Measurements from ENCODE around the gene IL1RL2.

Gene IL1RL2

DNA sequence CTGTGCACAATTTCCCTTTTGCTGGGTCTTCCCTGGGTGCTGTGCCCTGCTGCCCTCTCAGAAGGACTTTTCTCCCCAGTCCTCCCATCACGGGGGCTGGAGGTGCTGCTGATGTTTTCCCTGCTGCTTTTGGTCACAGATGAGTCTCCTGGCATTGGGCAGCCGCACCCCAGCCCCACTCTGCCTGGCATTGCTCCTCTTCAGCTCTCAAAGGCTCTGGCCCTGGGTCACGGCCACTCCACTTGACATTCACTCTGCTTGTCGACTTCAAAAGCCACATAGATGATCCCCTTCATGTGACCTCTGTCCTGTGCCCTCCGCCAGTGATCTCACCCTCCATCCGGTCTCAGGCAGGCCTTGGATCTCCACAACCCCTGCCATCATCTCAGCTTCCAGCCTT is 81.0 kb downstream of the IL1RL2 start:
- no peak for DNase-seq (ENCODE audit: low read depth)

DNA sequence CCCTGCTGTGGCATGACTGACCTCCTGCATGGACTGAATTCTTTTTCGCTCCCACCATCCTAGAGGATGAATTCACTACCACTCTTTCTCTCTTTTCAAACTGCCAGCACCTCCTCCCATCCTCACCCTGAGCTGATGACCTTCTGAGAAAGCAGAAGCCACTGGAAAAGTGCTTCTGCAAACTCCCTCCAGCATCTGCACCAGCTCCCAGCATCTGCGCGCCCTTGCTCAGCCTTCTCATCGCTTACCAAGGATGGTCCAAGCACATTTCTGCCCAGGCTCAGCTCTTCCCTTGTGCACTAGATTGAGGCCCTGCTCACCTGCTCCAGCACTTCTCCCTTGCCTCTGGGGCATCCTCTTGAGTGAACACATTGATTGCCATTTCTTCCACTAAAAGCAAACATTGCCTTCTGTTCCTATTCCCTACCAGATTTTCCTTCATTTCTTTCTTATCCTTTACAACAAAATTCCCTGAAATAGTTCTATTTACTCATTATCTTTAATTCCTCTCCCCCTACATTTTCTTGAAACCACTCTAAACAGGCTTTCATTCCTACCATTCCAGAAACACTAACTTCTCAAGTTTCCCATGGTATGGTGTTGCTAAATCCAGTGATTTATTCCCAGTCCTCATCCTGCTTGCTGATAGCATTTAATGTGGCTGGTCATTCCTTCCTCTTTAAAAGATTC is 81.8 kb downstream of the IL1RL2 start:
- DNase-seq (ENCODE audit: low read depth): no peak

DNA sequence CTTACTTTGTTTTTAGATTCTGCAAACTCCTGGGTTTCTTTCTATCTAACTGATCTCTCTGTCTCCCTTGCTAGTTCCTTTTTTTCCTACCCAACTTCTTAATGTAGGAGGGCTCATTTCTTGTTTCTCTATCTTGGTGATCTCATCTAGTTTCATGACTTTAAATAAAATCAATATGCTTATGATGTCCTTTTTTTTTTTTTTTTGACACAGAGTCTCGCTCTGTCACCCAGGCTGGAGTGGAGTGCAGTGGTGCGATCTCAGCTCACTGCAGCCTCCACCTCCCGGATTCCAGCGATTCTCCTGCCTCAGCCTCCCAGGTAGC is 82.3 kb downstream of the IL1RL2 start:
- DNase-seq (ENCODE audit: low read depth): no peak

DNA sequence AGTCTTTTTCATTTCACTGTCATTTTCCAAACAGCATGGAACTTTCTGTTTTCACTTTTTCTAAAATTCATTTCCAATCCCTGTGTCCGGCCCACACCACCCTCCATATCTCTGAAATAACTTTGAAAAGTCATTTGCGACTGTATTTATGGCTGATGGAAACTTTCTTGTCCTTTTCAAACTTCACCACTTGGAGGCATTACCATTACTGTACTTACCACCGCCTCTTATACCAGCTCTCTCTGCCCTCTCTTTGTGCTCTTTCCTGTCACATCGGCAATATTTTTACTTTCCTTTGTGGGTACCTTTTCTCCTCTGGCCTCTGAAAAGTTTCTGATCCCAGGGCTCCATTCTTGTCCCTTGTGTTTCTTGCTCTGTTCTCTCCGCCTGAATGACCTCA is 85.0 kb downstream of the IL1RL2 start:
- DNase-seq (ENCODE audit: low read depth): no peak

DNA sequence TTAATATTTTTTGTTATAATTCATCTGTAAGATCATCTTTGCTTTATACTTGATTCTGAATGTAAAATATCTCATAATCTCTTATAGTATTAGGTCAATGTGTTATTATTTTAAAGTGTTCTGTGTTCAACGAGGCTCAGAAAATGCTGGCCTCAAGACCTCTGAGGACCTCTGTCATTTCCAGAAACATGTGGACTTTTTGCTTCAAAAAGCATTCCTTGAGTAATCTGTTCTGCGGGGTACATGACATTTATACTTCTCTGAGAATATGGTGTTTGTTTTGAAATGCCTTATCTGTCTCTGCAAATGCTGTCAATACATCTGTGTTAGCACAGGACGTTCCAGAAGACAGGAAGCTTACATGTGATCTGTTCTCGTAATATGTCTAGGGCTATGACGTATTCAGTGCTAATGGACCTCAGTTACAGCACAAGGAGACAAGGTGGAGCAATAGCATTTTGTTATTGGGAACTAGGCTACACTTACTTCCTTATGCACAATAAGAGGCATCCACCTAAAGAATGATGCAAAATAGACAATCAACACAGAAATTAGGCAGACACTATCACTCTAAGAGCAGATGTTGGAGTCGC is 86.9 kb downstream of the IL1RL2 start:
- no peak for DNase-seq (ENCODE audit: low read depth)

DNA sequence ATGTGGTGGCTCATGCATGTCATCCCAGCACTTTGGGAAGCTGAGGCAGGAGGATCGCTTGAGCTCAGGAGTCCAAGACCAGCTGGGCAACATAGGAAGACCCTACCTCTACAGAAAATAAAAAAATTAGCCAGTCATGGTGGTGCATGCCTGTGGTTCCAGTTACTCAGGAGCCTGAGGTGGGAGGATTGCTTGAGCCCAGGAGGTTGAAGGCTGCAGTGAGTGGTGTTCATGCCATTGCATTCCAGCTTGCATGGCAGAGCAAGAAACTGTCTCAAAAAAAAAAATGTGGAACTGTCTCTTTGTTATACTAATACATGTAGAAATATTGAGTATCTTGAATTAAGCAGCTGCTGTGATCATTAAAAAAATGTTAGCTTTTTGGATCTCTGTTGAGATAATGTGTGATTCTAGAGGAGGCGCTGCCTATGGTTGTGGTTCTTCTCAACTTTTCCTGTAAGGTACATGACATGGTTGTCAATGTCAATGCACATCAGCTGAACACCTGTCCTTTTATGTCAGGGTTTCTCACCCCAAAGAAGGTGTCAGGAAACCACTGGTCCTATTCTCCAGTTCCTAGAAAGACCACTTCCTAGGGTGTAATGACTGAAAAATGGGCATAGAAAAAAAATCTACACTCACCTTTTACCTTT is 89.9 kb downstream of the IL1RL2 start:
- DNase-seq (ENCODE audit: low read depth): no peak

DNA sequence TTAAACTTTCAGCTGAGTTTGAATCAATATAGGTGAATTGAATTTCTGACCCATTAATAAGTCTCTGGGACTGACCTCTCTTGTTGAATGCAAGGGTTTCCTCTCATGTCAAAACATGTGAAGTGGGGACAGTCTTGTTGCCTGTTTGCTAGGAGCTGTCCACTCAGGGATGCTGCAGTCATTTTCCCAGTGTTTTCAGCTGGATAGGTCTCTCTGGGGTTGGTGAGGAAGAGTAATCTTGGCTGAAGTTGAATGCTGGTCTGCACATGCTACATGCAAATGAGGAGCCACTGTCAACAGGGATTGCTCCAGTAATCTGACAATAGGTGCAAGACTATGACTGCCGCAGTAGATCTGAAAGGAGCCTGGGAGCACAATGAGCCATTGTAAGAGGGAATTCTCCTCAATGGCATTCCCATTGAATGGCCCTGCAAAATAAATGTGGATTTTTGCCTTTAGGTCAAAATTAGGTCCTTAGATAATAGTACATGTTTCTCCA is 90.4 kb downstream of the IL1RL2 start:
- no peak for DNase-seq (ENCODE audit: low read depth)

DNA sequence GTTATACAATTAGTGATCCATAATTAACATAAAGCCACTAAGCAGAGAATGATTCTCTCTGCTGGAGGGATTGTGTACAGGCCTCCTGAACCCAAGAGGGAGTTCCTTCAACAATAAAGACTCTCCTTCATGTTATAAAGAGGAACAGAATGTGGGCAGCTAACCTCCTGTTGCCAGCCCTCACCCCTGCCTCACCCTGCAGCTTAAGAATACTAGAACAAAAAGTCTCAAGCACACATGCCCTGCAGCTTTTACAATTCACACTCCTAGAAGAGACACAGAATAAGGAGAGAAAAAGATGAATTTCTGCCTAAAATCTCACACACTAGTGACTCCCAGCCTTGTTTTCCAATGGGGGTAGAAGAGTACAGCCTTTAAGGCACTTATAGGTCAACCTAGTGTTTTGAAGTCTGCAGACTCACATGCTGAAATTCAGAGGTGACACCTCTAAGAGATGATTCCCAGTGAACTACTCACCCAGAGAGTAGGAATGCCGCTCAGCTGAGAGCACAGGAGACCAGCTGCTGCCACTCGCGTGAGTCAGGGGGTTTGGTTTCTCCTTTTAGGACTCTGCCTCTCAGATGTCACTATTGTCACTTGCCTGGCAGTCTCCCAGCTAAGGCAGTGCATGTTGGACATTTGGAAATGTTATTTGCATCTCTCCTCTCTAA is 92.0 kb downstream of the IL1RL2 start:
- DNase-seq (ENCODE audit: low read depth): no peak

DNA sequence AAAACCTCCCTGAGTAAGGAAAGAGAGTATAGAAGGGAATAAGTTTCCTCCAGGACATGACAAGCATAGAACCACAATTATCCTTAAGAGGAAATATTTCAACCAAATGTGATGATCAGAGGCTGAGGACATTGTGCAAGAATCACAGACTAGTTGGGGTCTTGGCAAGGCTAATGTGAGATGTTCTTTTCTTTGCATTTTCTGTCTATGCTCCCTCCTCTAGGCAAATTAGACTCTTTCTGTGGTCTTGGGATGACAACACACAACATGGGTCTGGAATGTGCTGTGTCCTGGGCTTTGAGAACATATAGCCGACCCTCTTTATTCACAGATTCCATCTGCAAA is 92.5 kb downstream of the IL1RL2 start:
- no peak for DNase-seq (ENCODE audit: low read depth)

DNA sequence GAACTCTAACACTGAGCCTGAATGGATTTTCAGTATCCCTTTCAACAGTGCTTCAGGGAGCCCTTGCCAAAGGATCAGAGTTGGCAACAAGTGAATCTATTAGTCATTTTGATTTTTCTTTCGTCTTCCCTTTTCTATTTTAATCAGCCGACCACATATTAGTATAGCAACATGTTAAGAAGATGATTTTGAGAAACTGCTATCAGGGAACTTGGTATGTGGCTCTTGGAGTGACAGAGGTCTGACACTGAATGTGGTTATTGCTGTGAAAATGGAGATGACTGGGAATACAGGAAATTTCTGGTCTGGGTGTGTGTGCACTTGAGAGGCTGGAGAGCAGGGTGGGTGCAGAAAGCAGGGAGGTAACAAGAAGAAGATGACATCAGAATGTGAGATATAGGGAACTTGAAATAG is 95.9 kb downstream of the IL1RL2 start:
- DNase-seq (ENCODE audit: low read depth): no peak

DNA sequence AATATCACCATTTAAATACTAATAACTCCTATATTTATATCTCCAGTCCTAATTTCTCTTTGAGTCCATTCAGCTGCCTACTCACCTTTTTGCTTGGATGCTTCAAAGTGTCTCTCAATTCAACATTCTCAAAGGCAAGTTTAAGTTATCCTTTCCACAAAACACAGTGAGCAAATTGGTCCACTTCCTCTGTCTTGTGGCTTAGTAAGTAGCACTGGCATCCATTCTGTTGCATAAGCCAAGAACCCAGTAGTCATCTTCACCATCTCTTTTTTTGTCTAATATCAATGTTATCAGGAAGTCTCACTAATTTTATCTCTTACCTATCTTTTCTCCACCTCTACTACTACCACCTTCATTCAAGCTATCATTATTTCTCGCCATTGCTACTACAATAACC is 97.2 kb downstream of the IL1RL2 start:
- no peak for DNase-seq (ENCODE audit: low read depth)

DNA sequence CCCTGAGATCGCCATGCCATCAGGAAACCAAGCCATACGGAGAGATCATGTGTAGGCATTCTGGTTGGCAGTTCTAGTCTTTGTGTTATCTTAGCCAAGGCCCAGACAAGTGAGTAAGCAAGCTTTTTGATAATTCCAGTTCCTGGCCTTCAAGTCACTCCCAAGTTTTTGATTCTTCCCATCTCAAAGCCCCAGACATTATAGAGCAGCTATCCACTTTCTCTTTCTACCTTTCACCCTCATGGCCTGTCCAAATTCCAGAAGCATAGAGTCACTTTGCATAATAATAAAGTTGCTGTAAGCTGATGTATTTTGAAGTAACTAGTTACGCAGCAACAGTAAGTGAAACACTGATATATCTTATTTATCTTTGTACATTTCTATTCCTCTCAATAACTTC is 97.8 kb downstream of the IL1RL2 start:
- DNase-seq (ENCODE audit: low read depth): no peak

DNA sequence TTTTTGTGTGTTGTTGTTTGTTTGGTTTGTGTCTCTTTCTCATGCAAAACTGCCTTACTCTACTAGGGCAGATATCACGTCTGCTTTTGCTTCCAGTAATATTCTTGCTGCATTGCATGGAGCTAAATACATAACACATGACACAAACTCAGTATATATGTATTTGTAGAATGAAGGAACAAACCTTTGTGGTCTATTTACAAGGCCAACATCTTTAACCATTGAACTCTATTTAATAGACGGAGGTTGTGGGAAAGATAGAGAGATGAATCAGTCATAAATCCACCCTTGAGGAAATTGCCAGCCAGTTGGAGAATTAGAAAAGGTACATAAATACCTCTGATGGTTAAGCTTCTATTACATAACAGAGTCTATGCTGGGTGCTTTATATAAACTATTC is 98.5 kb downstream of the IL1RL2 start:
- no peak for DNase-seq (ENCODE audit: low read depth)

DNA sequence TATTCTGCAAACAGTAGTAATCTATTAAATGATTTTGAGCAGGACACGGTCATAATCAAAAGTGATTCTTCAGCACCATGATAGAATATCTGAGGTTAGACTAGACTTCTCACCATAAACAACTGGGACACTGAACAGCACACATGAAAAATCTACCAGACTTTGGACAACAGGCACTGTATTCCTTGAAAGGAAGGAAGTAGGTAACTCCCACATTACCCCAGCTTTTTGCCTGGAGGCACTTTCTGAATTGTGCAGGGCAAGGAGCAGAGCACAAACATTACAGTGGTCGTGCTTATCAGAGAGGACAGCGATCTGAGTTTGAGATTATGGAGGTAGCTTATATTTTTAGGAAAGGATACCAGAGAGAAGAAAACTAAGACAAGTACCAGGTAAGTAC is 99.2 kb downstream of the IL1RL2 start:
- no peak for DNase-seq (ENCODE audit: low read depth)

DNA sequence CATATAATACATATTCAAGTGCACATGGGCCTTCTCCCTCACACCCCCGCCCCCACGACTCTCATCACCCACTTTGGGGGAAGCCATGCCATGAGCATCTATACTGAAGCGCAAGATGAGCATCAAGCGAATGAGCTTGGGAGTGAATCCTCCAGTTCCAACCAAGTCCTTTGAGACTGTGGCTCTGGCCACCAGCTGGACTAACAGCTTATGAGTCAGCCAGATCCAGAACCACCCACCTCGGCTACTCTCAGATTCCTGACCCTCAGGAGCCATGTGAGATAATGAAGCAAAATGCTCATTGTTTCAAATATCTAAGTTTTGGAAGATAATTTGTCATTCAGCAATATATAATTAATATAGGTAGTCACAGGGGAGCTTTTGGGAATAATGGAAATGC is 102.3 kb downstream of the IL1RL2 start:
- DNase-seq (ENCODE audit: low read depth): no peak

Measured in activated gamma-delta T cell treated with anti-CD3 and anti-CD28 coated beads, Interleukin-2, amount 50 U/mL, for 16 hours (primary cell).